ENCODE results near the gene KCNK13.

Gene KCNK13

DNA sequence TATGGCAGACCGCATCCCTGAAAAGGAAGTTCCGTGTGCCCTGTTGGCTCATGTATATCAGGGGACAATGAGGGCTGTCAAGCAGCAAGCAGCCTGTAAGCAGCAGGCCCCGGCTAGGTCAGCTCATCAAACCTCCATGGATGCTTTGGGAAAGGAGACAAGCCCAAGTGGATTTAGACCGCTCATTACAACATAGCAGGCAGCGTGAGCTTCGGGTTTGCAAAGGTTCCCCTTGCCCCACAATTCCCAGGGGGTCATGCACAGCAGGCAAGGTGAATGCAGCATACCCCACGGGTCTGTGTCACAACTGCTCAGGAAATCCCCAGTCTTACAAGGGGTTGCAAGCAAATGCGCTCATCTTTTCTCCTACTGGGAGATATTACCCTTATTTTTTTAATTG, 54.6 kb downstream of the KCNK13 start:
- no peak for DNase-seq
- no peak overlapping the region for H3K4me3 ChIP-seq (ENCODE audit: low read depth, low read length)
- H3K27ac ChIP-seq, result no peak overlapping the region
- H3K27me3 ChIP-seq (replicated peaks), result no peaks in the 10 kb centered on the region
- in situ Hi-C loops (cut with HindIII; ENCODE audit: low pct_ligation_motif_present, low sequenced_read_pairs), result no loop called here
- H3K36me3 ChIP-seq (replicated peaks), result no peaks in the 10 kb centered on the region
- TF ChIP-seq, protein P1, sequence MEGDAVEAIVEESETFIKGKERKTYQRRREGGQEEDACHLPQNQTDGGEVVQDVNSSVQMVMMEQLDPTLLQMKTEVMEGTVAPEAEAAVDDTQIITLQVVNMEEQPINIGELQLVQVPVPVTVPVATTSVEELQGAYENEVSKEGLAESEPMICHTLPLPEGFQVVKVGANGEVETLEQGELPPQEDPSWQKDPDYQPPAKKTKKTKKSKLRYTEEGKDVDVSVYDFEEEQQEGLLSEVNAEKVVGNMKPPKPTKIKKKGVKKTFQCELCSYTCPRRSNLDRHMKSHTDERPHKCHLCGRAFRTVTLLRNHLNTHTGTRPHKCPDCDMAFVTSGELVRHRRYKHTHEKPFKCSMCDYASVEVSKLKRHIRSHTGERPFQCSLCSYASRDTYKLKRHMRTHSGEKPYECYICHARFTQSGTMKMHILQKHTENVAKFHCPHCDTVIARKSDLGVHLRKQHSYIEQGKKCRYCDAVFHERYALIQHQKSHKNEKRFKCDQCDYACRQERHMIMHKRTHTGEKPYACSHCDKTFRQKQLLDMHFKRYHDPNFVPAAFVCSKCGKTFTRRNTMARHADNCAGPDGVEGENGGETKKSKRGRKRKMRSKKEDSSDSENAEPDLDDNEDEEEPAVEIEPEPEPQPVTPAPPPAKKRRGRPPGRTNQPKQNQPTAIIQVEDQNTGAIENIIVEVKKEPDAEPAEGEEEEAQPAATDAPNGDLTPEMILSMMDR (IDR thresholded peaks at IDR 0.05; ENCODE audit: low read depth, low read length, missing control alignments), result no peak

DNA sequence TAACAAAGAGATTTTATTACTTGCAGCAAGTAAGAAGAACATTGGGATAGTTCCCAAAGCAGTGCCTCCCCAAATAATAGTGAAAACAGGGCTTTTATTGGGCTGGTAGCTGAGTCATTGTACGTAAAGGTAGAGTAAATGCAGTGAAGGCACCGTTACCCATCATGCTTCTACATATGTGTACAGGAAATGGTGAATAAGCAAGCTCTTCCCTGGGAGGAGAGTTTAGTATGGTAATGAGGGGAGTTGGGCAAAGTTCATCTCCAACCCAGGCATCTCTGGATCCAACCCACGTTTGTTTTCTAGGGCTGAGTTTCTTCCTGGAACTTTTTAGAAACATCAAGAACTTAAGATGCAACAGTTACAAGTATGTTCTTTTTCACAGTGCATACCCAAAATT, 56.2 kb downstream of the KCNK13 start:
- in situ Hi-C loops (cut with HindIII; ENCODE audit: low pct_ligation_motif_present, low sequenced_read_pairs), result no loop called here
- TF ChIP-seq, protein P1 (IDR thresholded peaks at IDR 0.05; ENCODE audit: low read depth, low read length, missing control alignments), result no peak
- no peak for DNase-seq
- H3K4me3 ChIP-seq (ENCODE audit: low read depth, low read length), result no peak overlapping the region
- no peak overlapping the region for H3K27ac ChIP-seq
- no peaks in the 10 kb centered on the region for H3K27me3 ChIP-seq (replicated peaks)
- H3K36me3 ChIP-seq (replicated peaks), result no peaks in the 10 kb centered on the region

DNA sequence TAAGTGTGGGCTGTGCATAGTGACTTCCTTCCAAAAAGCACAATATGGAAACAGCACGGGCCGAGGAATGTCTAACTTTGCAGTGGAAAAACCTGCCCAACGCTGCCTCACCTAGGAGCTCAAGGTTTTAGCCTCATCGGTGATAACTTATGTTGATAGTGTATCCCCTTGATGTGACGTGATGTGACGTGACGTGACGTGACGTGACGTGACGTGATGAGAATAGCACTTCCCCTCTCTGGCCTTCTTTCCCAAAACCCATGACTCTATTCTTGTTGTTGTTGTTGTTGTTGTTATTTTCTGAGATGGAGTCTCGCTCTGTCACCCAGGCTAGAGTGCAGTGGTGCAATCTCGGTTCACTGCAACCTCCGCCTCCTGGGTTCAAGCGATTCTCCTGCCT, 64.5 kb downstream of the KCNK13 start:
- TF ChIP-seq, protein P1 (IDR thresholded peaks at IDR 0.05; ENCODE audit: low read depth, low read length, missing control alignments), result no peak
- Histone ChIP-seq H3K27ac (no peak overlapping the region), H3K27me3 (replicated peaks) (no peaks in the 10 kb centered on the region), H3K36me3 (replicated peaks) (no peaks in the 10 kb centered on the region), H3K4me3 (ENCODE audit: low read depth, low read length) (no peak overlapping the region)
- in situ Hi-C loops (cut with HindIII; ENCODE audit: low pct_ligation_motif_present, low sequenced_read_pairs), result no loop called here
- no peak for DNase-seq

DNA sequence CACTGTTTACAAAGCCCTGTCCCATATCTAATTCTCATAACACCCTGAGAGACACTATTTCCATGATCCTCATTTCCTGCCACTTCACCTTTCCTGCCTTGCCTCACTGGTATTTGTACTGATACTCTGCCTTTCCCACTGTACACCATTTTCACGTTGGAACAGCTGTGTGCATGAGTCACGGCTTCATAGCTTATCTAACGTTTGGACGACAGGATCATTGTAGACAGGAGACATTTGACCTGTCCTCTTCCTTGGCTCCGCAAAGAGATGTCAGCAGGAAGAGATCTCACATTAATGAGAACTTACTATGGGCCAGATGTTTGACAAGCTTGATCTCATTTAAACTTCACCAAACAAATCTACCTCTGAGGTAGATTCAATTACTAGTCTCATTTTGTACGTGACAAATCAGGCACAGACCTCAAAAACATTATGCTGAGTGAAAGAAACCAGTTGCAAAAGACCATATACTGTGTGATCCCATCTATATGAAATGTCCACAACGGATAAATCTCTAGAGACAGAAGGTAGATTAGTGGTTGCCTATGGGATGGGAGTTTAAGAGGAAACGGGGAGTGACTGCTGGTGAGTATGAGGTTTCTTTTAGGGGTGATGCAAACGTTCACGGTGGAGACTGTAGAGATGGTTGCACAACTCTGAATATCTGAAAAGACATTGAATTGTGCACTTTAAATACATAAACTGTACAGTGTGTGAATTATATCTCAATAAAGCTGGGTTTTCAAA, 71.2 kb downstream of the KCNK13 start:
- H3K36me3 ChIP-seq (replicated peaks), result no peaks in the 10 kb centered on the region
- no peak overlapping the region for H3K27ac ChIP-seq
- TF ChIP-seq, protein P1 (IDR thresholded peaks at IDR 0.05; ENCODE audit: low read depth, low read length, missing control alignments), result no peak
- no peaks in the 10 kb centered on the region for H3K27me3 ChIP-seq (replicated peaks)
- in situ Hi-C loops (cut with HindIII; ENCODE audit: low pct_ligation_motif_present, low sequenced_read_pairs), result no loop called here
- peak; percentile 53 for DNase-seq
- no peak overlapping the region for H3K4me3 ChIP-seq (ENCODE audit: low read depth, low read length)

DNA sequence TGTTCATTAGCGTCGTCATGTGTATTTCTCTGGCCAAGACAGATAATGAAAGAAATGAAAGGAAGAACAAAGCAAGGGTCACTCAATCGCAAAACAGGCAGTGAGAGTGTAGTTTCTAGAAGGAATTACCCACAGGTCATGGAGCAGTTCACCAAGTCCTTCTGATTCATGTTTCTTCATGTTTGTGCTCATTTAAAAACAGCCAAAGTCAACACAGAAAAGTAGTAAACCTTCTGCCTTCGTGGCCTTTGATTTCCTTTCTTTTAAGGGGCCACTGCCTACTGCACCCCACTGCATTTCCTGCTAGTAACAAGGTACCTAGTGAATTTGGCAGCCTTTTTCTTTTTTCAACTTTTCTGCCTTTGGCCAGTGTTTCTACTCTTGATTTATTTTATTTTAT, 75.1 kb downstream of the KCNK13 start:
- DNase-seq, result no peak
- no peaks in the 10 kb centered on the region for H3K36me3 ChIP-seq (replicated peaks)

More for the DNA sequence above, 75.1 kb downstream of the KCNK13 start:
- Histone ChIP-seq H3K27me3 (replicated peaks) (no peaks in the 10 kb centered on the region), H3K27ac (no peak overlapping the region), H3K4me3 (ENCODE audit: low read depth, low read length) (no peak overlapping the region)
- in situ Hi-C loops (cut with HindIII; ENCODE audit: low pct_ligation_motif_present, low sequenced_read_pairs), result no loop called here
- TF ChIP-seq, protein P1 (IDR thresholded peaks at IDR 0.05; ENCODE audit: low read depth, low read length, missing control alignments), result no peak
